ENCODE results near the gene RAP1GAP. TPM values are rescaled to one million over a fixed set of nuclear protein-coding genes. Genes with fewer than 3 reads are reported as not detected.
A peak's percentile ranks its signal among the peaks of the same experiment; 100 is the strongest.

The RAP1GAP gene
- total RNA-seq, 2 donors from 2014 or later, result 8.0 to 8.2 TPM

DNA sequence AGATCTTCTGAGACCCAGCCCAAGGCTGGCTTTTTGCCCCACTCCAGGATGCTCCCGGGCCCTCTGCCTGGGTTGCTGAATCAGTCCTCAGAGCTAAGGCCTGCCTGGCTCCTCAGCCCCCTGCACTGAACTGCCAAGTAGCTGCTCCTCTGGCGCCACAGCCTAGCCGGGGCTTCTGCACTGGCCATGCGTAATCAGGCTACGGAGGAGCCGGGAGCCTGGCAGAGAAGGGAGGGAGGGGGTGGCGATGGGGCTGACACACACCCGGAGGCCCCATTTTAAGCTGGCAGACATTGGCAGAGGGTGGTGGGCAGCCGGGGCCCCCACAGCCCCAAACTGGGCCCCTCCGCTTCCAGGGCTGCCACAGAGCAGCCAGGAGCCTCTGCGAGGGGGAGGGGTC, 121.3 kb downstream of the RAP1GAP start:
- Mint-ChIP-seq H3K9me3 (no peaks in the 10 kb centered on the region), H3K27ac (peak overlapping the region; percentile 48), H3K36me3 (ENCODE audit: low read depth) (no peaks in the 10 kb centered on the region), H3K4me1 (peaks cover 11% of the 10 kb centered on the region), H3K4me3 (no peak overlapping the region), H3K27me3 (ENCODE audit: insufficient read depth) (no peaks in the 10 kb centered on the region)
- Histone ChIP-seq H3K4me1 (ENCODE audit: control insufficient read depth, insufficient read depth, low read length) (no peaks in the 10 kb centered on the region), H3K27me3 (ENCODE audit: control insufficient read depth, insufficient read depth, low read length, poor library complexity, severe bottlenecking) (no peaks in the 10 kb centered on the region), H3K4me3 (ENCODE audit: low read length) (no peak overlapping the region), H3K9me3 (ENCODE audit: control insufficient read depth, low read length) (no peaks in the 10 kb centered on the region), H3K36me3 (ENCODE audit: control insufficient read depth, insufficient read depth, low read length) (no peaks in the 10 kb centered on the region), H3K27ac (ENCODE audit: low read depth, low read length) (no peak overlapping the region), H3K9ac (ENCODE audit: extremely low read depth, low read length, poor library complexity, severe bottlenecking) (no peak overlapping the region)
- no peak for DNase-seq
- 94 to 95% methylated on average over 3 to 11 of the region's 11 CpGs for WGBS, 2 experiments (ENCODE audit: insufficient coverage in 1 of 2, insufficient read length in 1 of 2)
- TF ChIP-seq, protein P1, sequence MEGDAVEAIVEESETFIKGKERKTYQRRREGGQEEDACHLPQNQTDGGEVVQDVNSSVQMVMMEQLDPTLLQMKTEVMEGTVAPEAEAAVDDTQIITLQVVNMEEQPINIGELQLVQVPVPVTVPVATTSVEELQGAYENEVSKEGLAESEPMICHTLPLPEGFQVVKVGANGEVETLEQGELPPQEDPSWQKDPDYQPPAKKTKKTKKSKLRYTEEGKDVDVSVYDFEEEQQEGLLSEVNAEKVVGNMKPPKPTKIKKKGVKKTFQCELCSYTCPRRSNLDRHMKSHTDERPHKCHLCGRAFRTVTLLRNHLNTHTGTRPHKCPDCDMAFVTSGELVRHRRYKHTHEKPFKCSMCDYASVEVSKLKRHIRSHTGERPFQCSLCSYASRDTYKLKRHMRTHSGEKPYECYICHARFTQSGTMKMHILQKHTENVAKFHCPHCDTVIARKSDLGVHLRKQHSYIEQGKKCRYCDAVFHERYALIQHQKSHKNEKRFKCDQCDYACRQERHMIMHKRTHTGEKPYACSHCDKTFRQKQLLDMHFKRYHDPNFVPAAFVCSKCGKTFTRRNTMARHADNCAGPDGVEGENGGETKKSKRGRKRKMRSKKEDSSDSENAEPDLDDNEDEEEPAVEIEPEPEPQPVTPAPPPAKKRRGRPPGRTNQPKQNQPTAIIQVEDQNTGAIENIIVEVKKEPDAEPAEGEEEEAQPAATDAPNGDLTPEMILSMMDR (conservative IDR thresholded peaks at IDR 0.05), result no peak

Other genes starting within 250 kb of the RAP1GAP start
- 10 to 100 TPM; 15.5 to 22.1 TPM for gene NBPF3, start 229.2 kb downstream of the RAP1GAP start, total RNA-seq
- gene ALPL, start 159.9 kb downstream of the RAP1GAP start, total RNA-seq, result 100 to 1,000 TPM in 1 of 2 donors, 10 to 100 TPM in 1; 94.8 to 117 TPM
- gene USP48, start 113.8 kb upstream of the RAP1GAP start, total RNA-seq, result 10 to 100 TPM; 73.8 to 78.6 TPM
- under 1 TPM; 0.58 to 0.88 TPM for gene LDLRAD2, start 142.9 kb upstream of the RAP1GAP start, total RNA-seq